ENCODE measurements around the gene ARSB. TPM values are rescaled to one million over a fixed set of nuclear protein-coding genes. Genes with fewer than 3 reads are reported as not detected.

ARSB gene
- total RNA-seq, 2 experiments from 2014 or later, result 9.2 TPM

- Histone ChIP-seq H3K4me2 (ENCODE audit: low read length) (no peak overlapping the region), H3K4me3 (ENCODE audit: low read depth, low read length, poor library complexity, severe bottlenecking) (no peak overlapping the region), H3K27ac (ENCODE audit: low read depth, low read length, poor library complexity, severe bottlenecking) (no peak overlapping the region), H3K9me3 (ENCODE audit: low read length) (no peaks in the 10 kb centered on the region), H4K20me1 (ENCODE audit: insufficient read depth, low read length) (no peaks in the 10 kb centered on the region), H2AFZ (ENCODE audit: low read length) (no peak overlapping the region), H3K9me2 (ENCODE audit: insufficient read depth, low read length) (no peaks in the 10 kb centered on the region), H3K4me1 (ENCODE audit: insufficient read depth, low read length, poor library complexity, severe bottlenecking) (peaks cover 7% of the 10 kb centered on the region), H3K79me2 (ENCODE audit: insufficient read depth, low read depth, low read length) (no peaks in the 10 kb centered on the region), H3K36me3 (ENCODE audit: insufficient read depth, low read length) (no peaks in the 10 kb centered on the region)
- TF ChIP-seq CTCF (conservative IDR thresholded peaks at IDR 0.05; ENCODE audit: low read length) (no peak), EZH2phosphoT487 (IDR thresholded peaks at IDR 0.05; ENCODE audit: borderline replicate concordance, low read depth, low read length) (no peak)
- DNase-seq (ENCODE audit: low spot score), result no peak
- intact Hi-C loops (cut with micrococcal nuclease; ENCODE audit: unreplicated experiment), result no loop called here
- ChIA-PET CTCF (ENCODE audit: unreplicated experiment) (no interaction called here), POLR2A (interaction anchor here (0.9 to 1.5 kb wide), 2 partner anchors 15 to 17 kb away, joined by 6 read pairs; no protein-coding TSS in a partner anchor)
- no TSS peak for BruUV-seq (replicated peaks)
Observed at GRCh38 chr5:78808380-78808779, 176.7 kb downstream of the ARSB start.

GRCh38 chr5:78806544-78806943, 178.6 kb downstream of the ARSB start:
- DNase-seq (ENCODE audit: low spot score), result no peak
- Histone ChIP-seq H3K4me2 (ENCODE audit: low read length) (no peak overlapping the region), H3K4me1 (ENCODE audit: insufficient read depth, low read length, poor library complexity, severe bottlenecking) (no peaks in the 10 kb centered on the region), H3K9me2 (ENCODE audit: insufficient read depth, low read length) (no peaks in the 10 kb centered on the region), H2AFZ (ENCODE audit: low read length) (no peak overlapping the region), H3K27ac (ENCODE audit: low read depth, low read length, poor library complexity, severe bottlenecking) (no peak overlapping the region), H3K79me2 (ENCODE audit: insufficient read depth, low read depth, low read length) (no peaks in the 10 kb centered on the region), H4K20me1 (ENCODE audit: insufficient read depth, low read length) (no peaks in the 10 kb centered on the region), H3K9me3 (ENCODE audit: low read length) (0 out of 2 replicates have a peak, but pooled peaks cover under 1% of the 10 kb centered on the region), H3K36me3 (ENCODE audit: insufficient read depth, low read length) (no peaks in the 10 kb centered on the region; the same call in 1 of the 2 replicates), H3K4me3 (ENCODE audit: low read depth, low read length, poor library complexity, severe bottlenecking) (no peak overlapping the region)
- intact Hi-C loops (cut with micrococcal nuclease; ENCODE audit: unreplicated experiment), result no loop called here
- TF ChIP-seq CTCF (conservative IDR thresholded peaks at IDR 0.05; ENCODE audit: low read length) (no peak), EZH2phosphoT487 (IDR thresholded peaks at IDR 0.05; ENCODE audit: borderline replicate concordance, low read depth, low read length) (no peak)
- BruUV-seq (replicated peaks), result no TSS peak
- POLR2A ChIA-PET, result interaction anchor here (0.9 to 1.5 kb wide), 2 partner anchors 14 to 18 kb away, joined by 3 to 5 read pairs; no protein-coding TSS in a partner anchor
- CTCF ChIA-PET (ENCODE audit: unreplicated experiment), result no interaction called here

GRCh38 chr5:78805474-78806124, 179.5 kb downstream of the ARSB start:
- CTCF ChIA-PET (ENCODE audit: unreplicated experiment), result no interaction called here
- POLR2A ChIA-PET, result interaction anchor here (1.5 kb wide), 1 partner anchor 13 kb away, joined by 5 read pairs; no protein-coding TSS in a partner anchor
- no peak for DNase-seq (ENCODE audit: low spot score)

More at GRCh38 chr5:78805474-78806124, 179.5 kb downstream of the ARSB start:
- no TSS peak for BruUV-seq (replicated peaks)
- Histone ChIP-seq H3K27ac (ENCODE audit: low read depth, low read length, poor library complexity, severe bottlenecking) (no peak overlapping the region), H3K4me1 (ENCODE audit: insufficient read depth, low read length, poor library complexity, severe bottlenecking) (no peaks in the 10 kb centered on the region), H3K4me2 (ENCODE audit: low read length) (no peak overlapping the region), H3K36me3 (ENCODE audit: insufficient read depth, low read length) (no peaks in the 10 kb centered on the region; the same call in 1 of the 2 replicates), H4K20me1 (ENCODE audit: insufficient read depth, low read length) (no peaks in the 10 kb centered on the region), H2AFZ (ENCODE audit: low read length) (no peak overlapping the region), H3K9me2 (ENCODE audit: insufficient read depth, low read length) (no peaks in the 10 kb centered on the region), H3K9me3 (ENCODE audit: low read length) (peaks cover 10% of the 10 kb centered on the region; the same call in 1 of the 2 replicates), H3K4me3 (ENCODE audit: low read depth, low read length, poor library complexity, severe bottlenecking) (no peak overlapping the region), H3K79me2 (ENCODE audit: insufficient read depth, low read depth, low read length) (no peaks in the 10 kb centered on the region)
- intact Hi-C loops (cut with micrococcal nuclease; ENCODE audit: unreplicated experiment), result no loop called here
- TF ChIP-seq EZH2phosphoT487 (IDR thresholded peaks at IDR 0.05; ENCODE audit: borderline replicate concordance, low read depth, low read length) (no peak), CTCF (conservative IDR thresholded peaks at IDR 0.05; ENCODE audit: low read length) (no peak)

Measured in OCI-LY7 (cell line).